ENCODE data around the gene EPHB2.

The EPHB2 gene

GRCh38 chr1:22793647-22794046 is 83.0 kb downstream of the EPHB2 start:
- Histone ChIP-seq H2AFZ (ENCODE audit: low read length) (no peak overlapping the region), H3K9ac (ENCODE audit: low read depth, low read length, poor library complexity, severe bottlenecking) (no peak overlapping the region), H3K9me2 (replicated peaks; ENCODE audit: low read depth, low read length) (no peaks in the 10 kb centered on the region), H3K79me2 (ENCODE audit: insufficient read depth, low read length) (no peaks in the 10 kb centered on the region), H3K27me3 (ENCODE audit: insufficient read depth, low read length, poor library complexity, severe bottlenecking) (no peaks in the 10 kb centered on the region), H3K4me3 (ENCODE audit: low read length, poor library complexity, severe bottlenecking) (no peak overlapping the region), H4K20me1 (ENCODE audit: insufficient read depth, low read length, poor library complexity, severe bottlenecking) (no peaks in the 10 kb centered on the region), H3K9me3 (ENCODE audit: insufficient read depth, low read depth, low read length) (no peaks in the 10 kb centered on the region), H3F3A (ENCODE audit: low read depth) (no peaks in the 10 kb centered on the region), H3K36me3 (ENCODE audit: insufficient read depth, low read length) (no peaks in the 10 kb centered on the region), H3K4me1 (ENCODE audit: insufficient read depth, low read length, poor library complexity, severe bottlenecking) (no peaks in the 10 kb centered on the region), H3K4me2 (ENCODE audit: low read depth, low read length, poor library complexity, severe bottlenecking) (no peak overlapping the region)
- TF ChIP-seq CTCF (conservative IDR thresholded peaks at IDR 0.05; ENCODE audit: low read length): no peak
- no peak for TF ChIP-seq EZH2phosphoT487 (IDR thresholded peaks at IDR 0.05; ENCODE audit: borderline replicate concordance)

GRCh38 chr1:22794647-22795365 is 84.2 kb downstream of the EPHB2 start:
- H4K20me1 ChIP-seq (ENCODE audit: insufficient read depth, low read length, poor library complexity, severe bottlenecking): no peaks in the 10 kb centered on the region
- no peaks in the 10 kb centered on the region for H3K9me3 ChIP-seq (ENCODE audit: insufficient read depth, low read depth, low read length)
- H3K4me1 ChIP-seq (ENCODE audit: insufficient read depth, low read length, poor library complexity, severe bottlenecking): no peaks in the 10 kb centered on the region
- no peaks in the 10 kb centered on the region for H3K79me2 ChIP-seq (ENCODE audit: insufficient read depth, low read length)
- no peaks in the 10 kb centered on the region for H3F3A ChIP-seq (ENCODE audit: low read depth)
- no peak overlapping the region for H2AFZ ChIP-seq (ENCODE audit: low read length)
- H3K4me2 ChIP-seq (ENCODE audit: low read depth, low read length, poor library complexity, severe bottlenecking): no peak overlapping the region
- H3K9ac ChIP-seq (ENCODE audit: low read depth, low read length, poor library complexity, severe bottlenecking): no peak overlapping the region
- TF ChIP-seq EZH2phosphoT487 (IDR thresholded peaks at IDR 0.05; ENCODE audit: borderline replicate concordance) (no peak), CTCF (conservative IDR thresholded peaks at IDR 0.05; ENCODE audit: low read length) (no peak)
- H3K9me2 ChIP-seq (replicated peaks; ENCODE audit: low read depth, low read length): no peaks in the 10 kb centered on the region
- H3K4me3 ChIP-seq (ENCODE audit: low read length, poor library complexity, severe bottlenecking): no peak overlapping the region
- no peaks in the 10 kb centered on the region for H3K36me3 ChIP-seq (ENCODE audit: insufficient read depth, low read length)
- H3K27me3 ChIP-seq (ENCODE audit: insufficient read depth, low read length, poor library complexity, severe bottlenecking): no peaks in the 10 kb centered on the region

DNA sequence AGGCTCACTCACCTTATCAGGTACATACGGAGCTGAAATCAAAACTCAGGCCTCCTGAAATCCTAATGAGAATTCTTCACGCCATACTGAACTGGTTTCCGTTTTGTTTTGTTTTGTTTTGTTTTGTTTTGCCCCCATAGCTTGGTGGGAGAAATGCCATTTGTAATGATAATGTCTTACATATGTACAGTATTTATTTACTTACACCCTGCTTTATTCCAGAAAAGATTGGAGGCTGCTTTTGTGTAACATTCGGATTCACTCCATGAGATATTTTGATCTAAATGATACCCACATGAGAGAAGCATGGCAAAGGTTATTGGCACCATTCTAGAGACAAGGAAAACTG is 84.7 kb downstream of the EPHB2 start:
- Histone ChIP-seq H3K4me2 (ENCODE audit: low read depth, low read length, poor library complexity, severe bottlenecking) (no peak overlapping the region), H3K9ac (ENCODE audit: low read depth, low read length, poor library complexity, severe bottlenecking) (no peak overlapping the region), H3K4me1 (ENCODE audit: insufficient read depth, low read length, poor library complexity, severe bottlenecking) (no peaks in the 10 kb centered on the region), H3K79me2 (ENCODE audit: insufficient read depth, low read length) (no peaks in the 10 kb centered on the region), H2AFZ (ENCODE audit: low read length) (no peak overlapping the region), H3K9me2 (replicated peaks; ENCODE audit: low read depth, low read length) (no peaks in the 10 kb centered on the region), H4K20me1 (ENCODE audit: insufficient read depth, low read length, poor library complexity, severe bottlenecking) (no peaks in the 10 kb centered on the region), H3K36me3 (ENCODE audit: insufficient read depth, low read length) (no peaks in the 10 kb centered on the region), H3K9me3 (ENCODE audit: insufficient read depth, low read depth, low read length) (no peaks in the 10 kb centered on the region), H3F3A (ENCODE audit: low read depth) (no peaks in the 10 kb centered on the region), H3K4me3 (ENCODE audit: low read length, poor library complexity, severe bottlenecking) (no peak overlapping the region), H3K27me3 (ENCODE audit: insufficient read depth, low read length, poor library complexity, severe bottlenecking) (no peaks in the 10 kb centered on the region)
- TF ChIP-seq CTCF (conservative IDR thresholded peaks at IDR 0.05; ENCODE audit: low read length): no peak
- TF ChIP-seq EZH2phosphoT487 (IDR thresholded peaks at IDR 0.05; ENCODE audit: borderline replicate concordance): no peak

Measured in Loucy (cell line).